PC-3 (cell line): ENCODE results near the gene GRIA4. TPM values are rescaled to one million over a fixed set of nuclear protein-coding genes. Genes with fewer than 3 reads are reported as not detected.

ENCODE experiments used
- ATAC-seq: fragments of 200-7000 bp; cut with Tn5 transposase; 2 replicates; pipeline ENCODE4 v1.9.1; 2020; ENCODE audit warnings: mild to moderate bottlenecking, moderate library complexity
- BruUV-seq: library from RNA; stranded (reverse); fragments of 400-500 nt; replicated peaks from 2 replicates; lab custom pipeline; 2021; lab: Mats Ljungman, UMichigan
- CTCF ChIA-PET: fragments of 300-600 bp; sonication (Branson Sonifier 250); formaldehyde crosslinking; loops from one replicate; lab custom pipeline; 2022; ENCODE audit warnings: antibody characterized with exemption; lab: Charles Lee
- POLR2A ChIA-PET: fragments of 300-600 bp; sonication (Branson Sonifier 250); formaldehyde crosslinking; loops from one replicate; lab custom pipeline; 2022; ENCODE audit warnings: antibody characterized with exemption; ENCODE audit not compliant: unreplicated experiment; lab: Charles Lee
- DNase-seq: peaks from one replicate; pipeline ENCODE4 v3.0.0-alpha.2; 2015
- H2AFZ ChIP-seq: fragments of 300-600 bp; sonication (generic); 2 replicates; pipeline ENCODE4 v1.6.0; 2016; ENCODE audit warnings: antibody characterized with exemption, low read length
- H3F3A ChIP-seq: fragments of 300-600 bp; sonication (generic); one replicate; pipeline ENCODE4 v1.6.0; 2017; ENCODE audit warnings: antibody characterized with exemption, low read length, control low read depth, mild to moderate bottlenecking; ENCODE audit not compliant: unreplicated experiment
- H3K27ac ChIP-seq: fragments of 300-600 bp; sonication (generic); 2 replicates; pipeline ENCODE4 v1.5.1; 2016; ENCODE audit warnings: mild to moderate bottlenecking, low read length
- H3K27me3 ChIP-seq: fragments of 300-600 bp; sonication (generic); 2 replicates; pipeline ENCODE4 v1.6.1; 2016; ENCODE audit warnings: low read length, mixed read lengths
- H3K36me3 ChIP-seq: fragments of 300-600 bp; sonication (generic); 2 replicates; pipeline ENCODE4 v1.6.1; 2016; ENCODE audit warnings: low read depth, mixed run types, low read length, mixed read lengths
- H3K4me1 ChIP-seq: fragments of 300-600 bp; sonication (generic); 2 replicates; pipeline ENCODE4 v1.5.1; 2016; ENCODE audit warnings: low read length; ENCODE audit not compliant: insufficient read depth
- H3K4me2 ChIP-seq: fragments of 300-600 bp; sonication (generic); 2 replicates; pipeline ENCODE4 v1.6.0; 2016; ENCODE audit warnings: low read length
- H3K4me3 ChIP-seq: fragments of 300-600 bp; sonication (generic); 2 replicates; pipeline ENCODE4 v1.5.1; 2016; ENCODE audit warnings: mild to moderate bottlenecking, low read length, mixed read lengths
- H3K79me2 ChIP-seq: fragments of 300-600 bp; sonication (generic); 2 replicates; pipeline ENCODE4 v1.6.1; 2017; ENCODE audit warnings: low read length, mixed read lengths
- H3K9ac ChIP-seq: fragments of 300-600 bp; sonication (generic); 2 replicates; pipeline ENCODE4 v1.6.0; 2016; ENCODE audit warnings: mild to moderate bottlenecking, low read length
- H3K9me2 ChIP-seq: fragments of 300-600 bp; sonication (generic); replicated peaks from 2 replicates; pipeline ENCODE4 v1.6.1; 2016; ENCODE audit warnings: mixed run types, low read length, mixed read lengths
- H3K9me3 ChIP-seq: fragments of 300-600 bp; sonication (generic); 2 replicates; pipeline ENCODE4 v1.6.1; 2016; ENCODE audit warnings: low read length, mixed read lengths
- H4K20me1 ChIP-seq: fragments of 300-600 bp; sonication (generic); 2 replicates; pipeline ENCODE4 v1.6.1; 2016; ENCODE audit warnings: low read length, mixed read lengths
- EZH2 ChIP-seq: fragments of 300-600 bp; sonication (generic); IDR thresholded peaks from one replicate; pipeline ENCODE4 v1.6.1; 2017; ENCODE audit warnings: antibody characterized with exemption, mild to moderate bottlenecking, low read length; ENCODE audit not compliant: unreplicated experiment
- EZH2phosphoT487 ChIP-seq: fragments of 300-600 bp; sonication (generic); IDR thresholded peaks from 2 replicates; pipeline ENCODE4 v1.6.1; 2018; ENCODE audit warnings: mild to moderate bottlenecking, antibody characterized with exemption, low read length, borderline replicate concordance
- intact Hi-C: fragments of 100-400 bp; cut with micrococcal nuclease; formaldehyde crosslinking; loops from 2 replicates; pipeline ENCODE4 v1.9.0; 2023
- total RNA-seq: library from RNA; depleted of rRNA; stranded (reverse); fragments of >200 nt; gene quantifications from 2 replicates; pipeline ENCODE4 v1.2.3, GENCODE V29; 2014
- TF ChIP-seq, protein P1 (sequence below): fragments of 300-600 bp; sonication (generic); conservative IDR thresholded peaks from 2 replicates; pipeline ENCODE4 v1.5.1; 2017; ENCODE audit warnings: antibody characterized with exemption, low read depth, mild to moderate bottlenecking, low read length

GRIA4 gene
- total RNA-seq, 1 experiment from 2014 or later: not detected

DNA sequence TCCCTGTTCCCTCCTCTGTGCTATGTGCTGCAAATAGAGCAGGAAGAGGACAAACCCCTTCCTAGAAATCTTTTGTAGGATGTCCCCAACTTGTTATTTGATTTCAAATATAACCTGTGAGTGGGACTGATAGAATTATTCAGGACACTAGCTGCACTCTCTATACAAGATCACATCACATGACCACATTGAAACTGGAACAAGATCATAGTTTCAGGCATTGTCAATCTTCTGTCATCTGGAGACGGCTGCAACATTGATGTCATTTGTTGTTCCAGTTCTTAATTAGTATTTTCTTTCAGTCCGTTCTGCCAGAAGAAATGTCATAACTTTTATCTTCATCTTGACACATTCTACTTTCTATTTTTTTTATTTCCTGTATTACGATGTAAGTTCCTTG is 89.3 kb downstream of the GRIA4 start:
- intact Hi-C loops: no loop called here
- H3K79me2 ChIP-seq: no peaks in the 10 kb centered on the region
- H3K36me3 ChIP-seq: no peaks in the 10 kb centered on the region
- no peaks in the 10 kb centered on the region for H3K9me3 ChIP-seq
- H3K27ac ChIP-seq: no peak overlapping the region
- no peaks in the 10 kb centered on the region for H4K20me1 ChIP-seq
- H3F3A ChIP-seq: peaks cover 4% of the 10 kb centered on the region
- H2AFZ ChIP-seq: no peak overlapping the region
- H3K27me3 ChIP-seq: no peaks in the 10 kb centered on the region
- TF ChIP-seq EZH2phosphoT487: no peak
- no peak for TF ChIP-seq EZH2
- TF ChIP-seq, protein P1, sequence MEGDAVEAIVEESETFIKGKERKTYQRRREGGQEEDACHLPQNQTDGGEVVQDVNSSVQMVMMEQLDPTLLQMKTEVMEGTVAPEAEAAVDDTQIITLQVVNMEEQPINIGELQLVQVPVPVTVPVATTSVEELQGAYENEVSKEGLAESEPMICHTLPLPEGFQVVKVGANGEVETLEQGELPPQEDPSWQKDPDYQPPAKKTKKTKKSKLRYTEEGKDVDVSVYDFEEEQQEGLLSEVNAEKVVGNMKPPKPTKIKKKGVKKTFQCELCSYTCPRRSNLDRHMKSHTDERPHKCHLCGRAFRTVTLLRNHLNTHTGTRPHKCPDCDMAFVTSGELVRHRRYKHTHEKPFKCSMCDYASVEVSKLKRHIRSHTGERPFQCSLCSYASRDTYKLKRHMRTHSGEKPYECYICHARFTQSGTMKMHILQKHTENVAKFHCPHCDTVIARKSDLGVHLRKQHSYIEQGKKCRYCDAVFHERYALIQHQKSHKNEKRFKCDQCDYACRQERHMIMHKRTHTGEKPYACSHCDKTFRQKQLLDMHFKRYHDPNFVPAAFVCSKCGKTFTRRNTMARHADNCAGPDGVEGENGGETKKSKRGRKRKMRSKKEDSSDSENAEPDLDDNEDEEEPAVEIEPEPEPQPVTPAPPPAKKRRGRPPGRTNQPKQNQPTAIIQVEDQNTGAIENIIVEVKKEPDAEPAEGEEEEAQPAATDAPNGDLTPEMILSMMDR: no peak
- ATAC-seq: no peak
- H3K4me1 ChIP-seq: peaks cover 24% of the 10 kb centered on the region
- no peak overlapping the region for H3K4me2 ChIP-seq
- no TSS peak for BruUV-seq
- ChIA-PET CTCF (no interaction called here), POLR2A (no interaction called here)
- H3K9ac ChIP-seq: no peak overlapping the region
- H3K9me2 ChIP-seq: no peaks in the 10 kb centered on the region
- no peak overlapping the region for H3K4me3 ChIP-seq
- DNase-seq: no peak

DNA sequence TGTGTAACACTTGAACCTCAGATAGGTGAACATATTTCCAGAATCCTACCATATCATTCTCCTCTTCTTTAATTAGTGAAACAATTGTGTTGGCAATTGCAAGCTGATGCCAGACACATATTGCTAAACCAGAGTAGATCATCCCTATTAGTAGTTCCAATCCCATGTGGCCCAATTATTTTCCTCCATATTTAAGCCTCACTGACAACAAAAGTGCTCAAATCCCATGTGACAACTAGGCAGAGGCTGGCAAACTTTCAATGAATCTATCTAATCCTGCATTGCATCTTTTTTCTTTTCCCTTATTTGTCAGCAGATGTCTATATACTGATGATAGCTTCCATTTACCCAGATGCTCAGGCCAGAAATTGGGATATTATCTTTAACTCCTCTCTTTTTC is 90.4 kb downstream of the GRIA4 start:
- Histone ChIP-seq H3K9ac (no peak overlapping the region), H2AFZ (no peak overlapping the region), H3K9me2 (no peaks in the 10 kb centered on the region), H3K79me2 (no peaks in the 10 kb centered on the region), H3K4me1 (peaks cover 24% of the 10 kb centered on the region), H3K36me3 (no peaks in the 10 kb centered on the region), H3K27me3 (no peaks in the 10 kb centered on the region), H4K20me1 (no peaks in the 10 kb centered on the region), H3K9me3 (no peaks in the 10 kb centered on the region), H3F3A (peaks cover 4% of the 10 kb centered on the region), H3K27ac (no peak overlapping the region), H3K4me2 (peak overlapping the region; percentile 52), H3K4me3 (no peak overlapping the region)
- TF ChIP-seq, protein P1: no peak
- TF ChIP-seq EZH2: no peak
- no peak for TF ChIP-seq EZH2phosphoT487
- ChIA-PET CTCF (no interaction called here), POLR2A (no interaction called here)
- intact Hi-C loops: loop anchor here (10.0 kb wide), 1 partner anchor 495 kb away; no protein-coding TSS in a partner anchor
- DNase-seq (no peak), ATAC-seq (no peak)
- no TSS peak for BruUV-seq

DNA sequence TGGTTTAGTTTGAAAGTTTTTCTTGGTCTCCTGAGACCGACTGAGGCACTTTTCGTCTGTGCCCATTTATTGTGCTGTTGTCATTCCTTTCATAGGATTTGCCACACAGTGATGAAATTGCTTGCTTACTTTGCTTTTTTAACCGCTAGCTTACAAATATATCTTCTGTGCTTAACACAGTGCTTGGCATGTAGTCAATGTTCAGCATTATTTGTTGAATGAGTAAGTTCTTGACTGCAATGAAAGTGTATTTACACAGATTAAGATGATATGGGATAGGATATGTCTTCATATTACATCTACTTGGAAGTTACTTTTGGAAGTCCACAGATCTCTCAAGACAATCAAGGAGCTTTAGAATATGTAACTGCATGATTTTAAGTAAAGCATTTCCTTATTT is 91.2 kb downstream of the GRIA4 start:
- Histone ChIP-seq H3K36me3 (no peaks in the 10 kb centered on the region), H2AFZ (no peak overlapping the region), H3K79me2 (no peaks in the 10 kb centered on the region), H3F3A (peaks cover 4% of the 10 kb centered on the region), H3K9me2 (no peaks in the 10 kb centered on the region), H3K27ac (peak overlapping the region; percentile 10), H3K9me3 (no peaks in the 10 kb centered on the region), H3K4me3 (no peak overlapping the region), H3K27me3 (no peaks in the 10 kb centered on the region), H3K4me1 (peaks cover 24% of the 10 kb centered on the region), H3K4me2 (peak overlapping the region; percentile 56), H3K9ac (no peak overlapping the region), H4K20me1 (no peaks in the 10 kb centered on the region)
- ChIA-PET CTCF (no interaction called here), POLR2A (no interaction called here)
- DNase-seq: peak; percentile 96
- TF ChIP-seq EZH2 (no peak), EZH2phosphoT487 (no peak)
- TF ChIP-seq, protein P1: no peak
- intact Hi-C loops: loop anchor here (1.0 to 10.0 kb wide), 3 partner anchors 18 to 496 kb away; no protein-coding TSS in a partner anchor
- BruUV-seq: no TSS peak
- ATAC-seq: peak; percentile 87
